IPS-18a (cell line): ENCODE measurements around the gene PLA2G1B.

Experiments used
- H3K27ac ChIP-seq: one replicate; pipeline ENCODE4 v1.5.1; 2013; ENCODE audit warnings: low read length
- H3K27me3 ChIP-seq: one replicate; pipeline ENCODE4 v1.6.1; 2013; ENCODE audit warnings: mild to moderate bottlenecking, low read length; ENCODE audit not compliant: control insufficient read depth, insufficient read depth
- H3K36me3 ChIP-seq: one replicate; pipeline ENCODE4 v1.6.1; 2013; ENCODE audit warnings: low read depth, low read length; ENCODE audit not compliant: control insufficient read depth
- H3K4me1 ChIP-seq: one replicate; pipeline ENCODE4 v1.6.1; 2013; ENCODE audit warnings: low read depth, low read length; ENCODE audit not compliant: control insufficient read depth
- H3K4me3 ChIP-seq: one replicate; pipeline ENCODE4 v1.5.1; 2013; ENCODE audit warnings: low read length
- H3K9ac ChIP-seq: one replicate; pipeline ENCODE4 v1.6.1; 2013; ENCODE audit warnings: mild to moderate bottlenecking, low read length, moderate library complexity
- H3K9me3 ChIP-seq: one replicate; pipeline ENCODE4 v1.6.1; 2013; ENCODE audit warnings: low read depth, low read length; ENCODE audit not compliant: control insufficient read depth

The PLA2G1B gene

GRCh38 chr12:120327593-120327992 is at the start of gene PLA2G1B:
Gene PLA2G1B, minus strand, starts transcription at chr12:120327779. Its CDS starts 26 bp downstream, at chr12:120327753.
- no peaks in the 10 kb centered on the region for H3K9me3 ChIP-seq
- no peaks in the 10 kb centered on the region for H3K36me3 ChIP-seq
- no peak within 1 kb of the TSS for H3K9ac ChIP-seq
- peaks cover 4% of the 10 kb centered on the region for H3K27me3 ChIP-seq
- H3K4me3 ChIP-seq, result no peak within 1 kb of the TSS
- no peak within 1 kb of the TSS for H3K27ac ChIP-seq
- H3K4me1 ChIP-seq, result no peaks in the 10 kb centered on the region

- Histone ChIP-seq H3K36me3 (no peaks in the 10 kb centered on the region), H3K9ac (no peak overlapping the region), H3K4me1 (peaks cover 17% of the 10 kb centered on the region), H3K9me3 (no peaks in the 10 kb centered on the region), H3K4me3 (no peak overlapping the region), H3K27ac (no peak overlapping the region), H3K27me3 (peaks cover under 1% of the 10 kb centered on the region)
Measured at GRCh38 chr12:120376934-120377572, 49.5 kb upstream of the PLA2G1B start.

GRCh38 chr12:120376416-120376815 is 48.8 kb upstream of the PLA2G1B start:
- H3K4me1 ChIP-seq, result peaks cover 17% of the 10 kb centered on the region
- H3K27me3 ChIP-seq, result peaks cover 4% of the 10 kb centered on the region
- H3K27ac ChIP-seq, result no peak overlapping the region
- no peaks in the 10 kb centered on the region for H3K9me3 ChIP-seq
- H3K9ac ChIP-seq, result no peak overlapping the region
- no peaks in the 10 kb centered on the region for H3K36me3 ChIP-seq
- no peak overlapping the region for H3K4me3 ChIP-seq

GRCh38 chr12:120376009-120376408 is 48.4 kb upstream of the PLA2G1B start:
- no peak overlapping the region for H3K4me3 ChIP-seq
- peaks cover 4% of the 10 kb centered on the region for H3K27me3 ChIP-seq
- H3K36me3 ChIP-seq, result no peaks in the 10 kb centered on the region
- no peak overlapping the region for H3K27ac ChIP-seq
- H3K9ac ChIP-seq, result no peak overlapping the region
- H3K9me3 ChIP-seq, result no peaks in the 10 kb centered on the region
- H3K4me1 ChIP-seq, result peaks cover 19% of the 10 kb centered on the region

- Histone ChIP-seq H3K27ac (no peak overlapping the region), H3K36me3 (no peaks in the 10 kb centered on the region), H3K27me3 (peaks cover 10% of the 10 kb centered on the region), H3K9me3 (no peaks in the 10 kb centered on the region), H3K4me3 (no peak overlapping the region), H3K9ac (no peak overlapping the region), H3K4me1 (peaks cover 30% of the 10 kb centered on the region)
Measured at GRCh38 chr12:120373683-120374082, 46.1 kb upstream of the PLA2G1B start.

- Histone ChIP-seq H3K27me3 (peaks cover 10% of the 10 kb centered on the region), H3K36me3 (peaks cover 9% of the 10 kb centered on the region), H3K4me1 (peaks cover 24% of the 10 kb centered on the region)
Measured at GRCh38 chr12:120370343-120371243, 43.0 kb upstream of the PLA2G1B start.

GRCh38 chr12:120369603-120370342 is 42.2 kb upstream of the PLA2G1B start:
- Histone ChIP-seq H3K9ac (peak overlapping the region; percentile 58), H3K9me3 (no peaks in the 10 kb centered on the region), H3K4me1 (peaks cover 24% of the 10 kb centered on the region), H3K36me3 (peaks cover 16% of the 10 kb centered on the region), H3K27me3 (peaks cover 10% of the 10 kb centered on the region), H3K27ac (no peak overlapping the region), H3K4me3 (peak overlapping the region; percentile 58)

More at GRCh38 chr12:120370343-120371243, 43.0 kb upstream of the PLA2G1B start:
- H3K4me3 ChIP-seq, result peak overlapping the region; percentile 58
- H3K9me3 ChIP-seq, result no peaks in the 10 kb centered on the region
- H3K27ac ChIP-seq, result no peak overlapping the region
- H3K9ac ChIP-seq, result no peak overlapping the region

- peaks cover 24% of the 10 kb centered on the region for H3K4me1 ChIP-seq
- H3K27ac ChIP-seq, result no peak within 1 kb of the TSS
- H3K9me3 ChIP-seq, result no peaks in the 10 kb centered on the region
- peak within 1 kb of the TSS; percentile 75 for H3K4me3 ChIP-seq
- H3K36me3 ChIP-seq, result peaks cover 18% of the 10 kb centered on the region
- peak within 1 kb of the TSS; percentile 65 for H3K9ac ChIP-seq
- peaks cover 10% of the 10 kb centered on the region for H3K27me3 ChIP-seq
Measured at GRCh38 chr12:120368789-120369602, 41.4 kb upstream of the PLA2G1B start, which contains the start of gene MSI1. Gene MSI1, minus strand, starts transcription at chr12:120369164. Its CDS starts 73 bp downstream, at chr12:120369091.

GRCh38 chr12:120367924-120368788 is 40.6 kb upstream of the PLA2G1B start:
- peaks cover 10% of the 10 kb centered on the region for H3K27me3 ChIP-seq
- H3K27ac ChIP-seq, result no peak overlapping the region
- H3K36me3 ChIP-seq, result peaks cover 22% of the 10 kb centered on the region
- H3K9me3 ChIP-seq, result no peaks in the 10 kb centered on the region
- peak overlapping the region; percentile 75 for H3K4me3 ChIP-seq
- H3K9ac ChIP-seq, result peak overlapping the region; percentile 65
- H3K4me1 ChIP-seq, result peaks cover 32% of the 10 kb centered on the region

- peaks cover 10% of the 10 kb centered on the region for H3K27me3 ChIP-seq
- H3K4me3 ChIP-seq, result peak overlapping the region; percentile 75
- peaks cover 22% of the 10 kb centered on the region for H3K36me3 ChIP-seq
- no peak overlapping the region for H3K27ac ChIP-seq
- H3K9me3 ChIP-seq, result no peaks in the 10 kb centered on the region
- H3K9ac ChIP-seq, result peak overlapping the region; percentile 65
- H3K4me1 ChIP-seq, result peaks cover 40% of the 10 kb centered on the region
Measured at GRCh38 chr12:120367233-120367923, 39.8 kb upstream of the PLA2G1B start.
